Keratinocyte (primary cell): Measurements from ENCODE around the gene TRAK2. TPM values are rescaled to one million over a fixed set of nuclear protein-coding genes. Genes with fewer than 3 reads are reported as not detected.

ENCODE experiments used
- DNase-seq: peaks from one replicate; pipeline ENCODE4 v3.0.0-alpha.2; 2011; ENCODE audit warnings: low read depth, missing footprints, low spot score
- FAIRE-seq: peaks from 2 replicates; lab custom pipeline; 2011; peaks lifted over from hg19 to GRCh38; lab: Jason Lieb, UNC
- H2AFZ ChIP-seq: 2 replicates; pipeline ENCODE4 v1.6.0; 2012; ENCODE audit warnings: low read length, control low read depth, inconsistent platforms; ENCODE audit not compliant: control insufficient read depth
- H3K27ac ChIP-seq: 2 replicates; pipeline ENCODE4 v1.5.1; 2011; ENCODE audit warnings: low read length; ENCODE audit not compliant: control insufficient read depth, insufficient read depth
- H3K27me3 ChIP-seq: 3 replicates; pipeline ENCODE4 v1.6.0; 2011; ENCODE audit warnings: low read length; ENCODE audit not compliant: control insufficient read depth, insufficient read depth; ENCODE audit errors: extremely low read depth
- H3K36me3 ChIP-seq, 2 experiments: 2 replicates in 1 of 2; 3 replicates in 1 of 2; pipeline ENCODE4 v1.5.1; 2011; ENCODE audit warnings: low read length in 2 of 2, mild to moderate bottlenecking in 1 of 2; ENCODE audit not compliant: control insufficient read depth in 2 of 2, insufficient read depth in 2 of 2; ENCODE audit errors: extremely low read depth in 1 of 2
- H3K4me1 ChIP-seq: 3 replicates; pipeline ENCODE4 v1.5.1; 2011; ENCODE audit warnings: low read length; ENCODE audit not compliant: control insufficient read depth, insufficient read depth; ENCODE audit errors: extremely low read depth
- H3K4me2 ChIP-seq: 3 replicates; pipeline ENCODE4 v1.6.0; 2011; ENCODE audit warnings: low read depth, low read length; ENCODE audit not compliant: control insufficient read depth, insufficient read depth; ENCODE audit errors: extremely low read depth
- H3K4me3 ChIP-seq, 3 experiments: fragments of 200-600 bp in 1 of 3; sonication (generic) in 1 of 3; 2 replicates in 2 of 3; 3 replicates in 1 of 3; pipeline ENCODE4 v1.5.1; 2011 to 2016; ENCODE audit warnings: low read length in 3 of 3, mild to moderate bottlenecking in 3 of 3, control low read depth in 2 of 3, inconsistent platforms in 1 of 3, low read depth in 1 of 3, mixed read lengths in 1 of 3, mixed run types in 1 of 3, moderate library complexity in 1 of 3; ENCODE audit not compliant: control insufficient read depth in 2 of 3, insufficient read depth in 2 of 3; ENCODE audit errors: extremely low read depth in 1 of 3
- H3K79me2 ChIP-seq: 2 replicates; pipeline ENCODE4 v1.6.0; 2012; ENCODE audit warnings: low read length; ENCODE audit not compliant: control insufficient read depth, insufficient read depth
- H3K9ac ChIP-seq: 3 replicates; pipeline ENCODE4 v1.6.0; 2011; ENCODE audit warnings: low read length; ENCODE audit not compliant: control insufficient read depth, insufficient read depth; ENCODE audit errors: extremely low read depth
- H3K9me1 ChIP-seq: 3 replicates; pipeline ENCODE4 v1.6.0; 2011; ENCODE audit warnings: low read length; ENCODE audit not compliant: control insufficient read depth, insufficient read depth; ENCODE audit errors: extremely low read depth
- H3K9me3 ChIP-seq: 2 replicates; pipeline ENCODE4 v1.5.1; 2012; ENCODE audit warnings: low read depth, low read length; ENCODE audit not compliant: control insufficient read depth
- H4K20me1 ChIP-seq: 3 replicates; pipeline ENCODE4 v1.6.0; 2011; ENCODE audit warnings: low read length; ENCODE audit not compliant: control insufficient read depth, insufficient read depth; ENCODE audit errors: extremely low read depth
- EZH2 ChIP-seq: IDR thresholded peaks from one replicate; pipeline ENCODE4 v1.6.1; 2012; ENCODE audit warnings: inconsistent platforms, mild to moderate bottlenecking, low read length, moderate library complexity
- dilution Hi-C: fragments of 300-500 bp; cut with MboI; formaldehyde crosslinking; loops from one replicate; pipeline ENCODE4 v1.7.0; 2020; ENCODE audit warnings: low sequenced_read_pairs; ENCODE audit not compliant: extremely low pct_ligation_motif_present
- polyA plus RNA-seq, 5 experiments: library from polyadenylated mRNA; depleted of rRNA in 3 of 5; stranded (reverse) in 3 of 5; stranded (forward) in 1 of 5; unstranded in 1 of 5; fragments of >200 nt; gene quantifications; 1 replicate in 1 of 5; 2 replicates in 3 of 5; 3 replicates in 1 of 5; pipeline versions ENCODE4 v1.2.1 to v1.2.3, GENCODE V29; 2011 to 2012; ENCODE audit warnings: missing spikeins in 2 of 5, low read depth in 1 of 5, low replicate concordance in 1 of 5
- TF ChIP-seq, protein P1 (sequence below), 3 experiments: IDR thresholded peaks in 1 of 3; conservative IDR thresholded peaks in 1 of 3; optimal IDR thresholded peaks in 1 of 3; 2 replicates in 2 of 3; 3 replicates in 1 of 3; pipeline versions ENCODE3 to v1.5.1; 2011; ENCODE audit warnings: low read length in 3 of 3, mild to moderate bottlenecking in 3 of 3, moderate library complexity in 2 of 3, control low read depth in 1 of 3, inconsistent platforms in 1 of 3; ENCODE audit not compliant: insufficient read depth in 2 of 3; ENCODE audit errors: extremely low read depth in 1 of 3

The TRAK2 gene
- polyA plus RNA-seq, 1 donor (not counting 4 experiments of a cell fraction or from before 2014, with no cell fraction given) = 12.9 TPM

DNA sequence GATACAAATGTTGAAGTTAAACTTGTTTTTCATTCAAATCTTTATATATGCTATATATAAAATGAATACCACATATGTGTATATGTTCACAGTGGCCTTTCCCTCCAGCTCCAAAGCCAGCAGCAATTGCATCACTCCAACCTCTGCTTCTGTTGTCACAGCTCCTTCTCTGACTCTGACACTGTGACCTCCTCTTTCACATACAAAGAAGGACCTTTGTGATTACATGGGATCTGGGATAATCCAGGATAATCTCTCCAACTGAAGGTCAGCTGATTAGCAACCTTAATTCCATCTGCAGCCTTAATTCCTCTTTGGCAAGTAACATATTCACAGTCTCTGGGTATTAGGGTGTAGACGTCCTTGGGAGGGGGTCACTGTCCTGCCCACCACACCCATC, 102.5 kb downstream of the TRAK2 start:
- H3K9me1 ChIP-seq = no peaks in the 10 kb centered on the region
- no peak for FAIRE-seq
- no peak for DNase-seq
- no peak overlapping the region for H3K27ac ChIP-seq
- no peaks in the 10 kb centered on the region for H3K79me2 ChIP-seq
- peaks cover 0 to 2% of the 10 kb centered on the region in 2 experiments for H3K36me3 ChIP-seq
- H4K20me1 ChIP-seq = no peaks in the 10 kb centered on the region
- H3K4me3 ChIP-seq = no peak overlapping the region
- dilution Hi-C loops = no loop called here
- H2AFZ ChIP-seq = no peak overlapping the region
- no peaks in the 10 kb centered on the region for H3K27me3 ChIP-seq
- H3K9me3 ChIP-seq = no peaks in the 10 kb centered on the region
- H3K4me2 ChIP-seq = no peak overlapping the region
- H3K4me1 ChIP-seq = no peaks in the 10 kb centered on the region
- TF ChIP-seq, protein P1, sequence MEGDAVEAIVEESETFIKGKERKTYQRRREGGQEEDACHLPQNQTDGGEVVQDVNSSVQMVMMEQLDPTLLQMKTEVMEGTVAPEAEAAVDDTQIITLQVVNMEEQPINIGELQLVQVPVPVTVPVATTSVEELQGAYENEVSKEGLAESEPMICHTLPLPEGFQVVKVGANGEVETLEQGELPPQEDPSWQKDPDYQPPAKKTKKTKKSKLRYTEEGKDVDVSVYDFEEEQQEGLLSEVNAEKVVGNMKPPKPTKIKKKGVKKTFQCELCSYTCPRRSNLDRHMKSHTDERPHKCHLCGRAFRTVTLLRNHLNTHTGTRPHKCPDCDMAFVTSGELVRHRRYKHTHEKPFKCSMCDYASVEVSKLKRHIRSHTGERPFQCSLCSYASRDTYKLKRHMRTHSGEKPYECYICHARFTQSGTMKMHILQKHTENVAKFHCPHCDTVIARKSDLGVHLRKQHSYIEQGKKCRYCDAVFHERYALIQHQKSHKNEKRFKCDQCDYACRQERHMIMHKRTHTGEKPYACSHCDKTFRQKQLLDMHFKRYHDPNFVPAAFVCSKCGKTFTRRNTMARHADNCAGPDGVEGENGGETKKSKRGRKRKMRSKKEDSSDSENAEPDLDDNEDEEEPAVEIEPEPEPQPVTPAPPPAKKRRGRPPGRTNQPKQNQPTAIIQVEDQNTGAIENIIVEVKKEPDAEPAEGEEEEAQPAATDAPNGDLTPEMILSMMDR (optimal IDR thresholded peaks at IDR 0.05 in 1 of 3, IDR thresholded peaks at IDR 0.05 in 1 of 3, conservative IDR thresholded peaks at IDR 0.05 in 1 of 3; ENCODE audit: extremely low read depth in 1 of 3, insufficient read depth in 2 of 3, low read length in 3 of 3) = no peak
- TF ChIP-seq EZH2 = no peak
- H3K9ac ChIP-seq = no peak overlapping the region

DNA sequence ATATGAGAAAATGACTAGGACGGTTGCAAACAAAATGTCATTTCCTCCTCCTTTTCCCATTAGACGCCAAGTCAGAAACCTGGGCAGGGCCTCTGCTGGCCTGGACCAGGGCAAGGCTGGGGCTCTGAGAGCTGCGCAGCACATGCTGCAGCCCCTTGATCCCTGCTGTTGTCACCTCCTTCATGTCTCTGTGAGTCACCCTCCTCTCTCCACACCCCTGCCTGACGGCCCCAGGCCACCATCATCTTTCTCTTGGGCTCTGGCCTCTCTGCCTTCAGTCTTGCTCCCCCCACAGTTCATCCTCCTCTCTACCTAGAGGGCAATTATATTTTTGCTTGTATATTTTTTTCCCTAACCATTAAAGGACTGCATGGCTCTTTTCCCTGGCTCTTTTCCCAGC, 104.1 kb downstream of the TRAK2 start:
- no peaks in the 10 kb centered on the region for H3K9me3 ChIP-seq
- H3K27me3 ChIP-seq = no peaks in the 10 kb centered on the region
- H3K9me1 ChIP-seq = no peaks in the 10 kb centered on the region
- H3K9ac ChIP-seq = no peak overlapping the region
- H3K79me2 ChIP-seq = no peaks in the 10 kb centered on the region
- H3K27ac ChIP-seq = no peak overlapping the region
- no peaks in the 10 kb centered on the region for H4K20me1 ChIP-seq
- FAIRE-seq (no peak), DNase-seq (no peak)
- dilution Hi-C loops = no loop called here
- TF ChIP-seq, protein P1 (optimal IDR thresholded peaks at IDR 0.05 in 1 of 3, IDR thresholded peaks at IDR 0.05 in 1 of 3, conservative IDR thresholded peaks at IDR 0.05 in 1 of 3; ENCODE audit: extremely low read depth in 1 of 3, insufficient read depth in 2 of 3, low read length in 3 of 3) = no peak
- TF ChIP-seq EZH2 = no peak
- H3K4me3 ChIP-seq = no peak overlapping the region
- no peaks in the 10 kb centered on the region for H3K4me1 ChIP-seq
- no peak overlapping the region for H3K4me2 ChIP-seq
- H2AFZ ChIP-seq = no peak overlapping the region
- peaks cover 0 to 2% of the 10 kb centered on the region in 2 experiments for H3K36me3 ChIP-seq
